Chondrocyte (in vitro differentiated cells): ENCODE results near the gene MMAB. TPM values are rescaled to one million over a fixed set of nuclear protein-coding genes. Genes with fewer than 3 reads are reported as not detected.

Experiments used
- DNase-seq: peaks from one replicate; pipeline ENCODE4 v3.0.0; 2021; ENCODE audit warnings: mixed read lengths, low spot score
- H3K27ac Mint-ChIP-seq: one replicate; pipeline ENCODE4 v1.8.0; 2021; ENCODE audit warnings: mild to moderate bottlenecking, moderate library complexity, mixed read lengths; ENCODE audit not compliant: unreplicated experiment
- H3K27me3 Mint-ChIP-seq: 2 replicates; pipeline ENCODE4 v1.8.0; 2021; ENCODE audit warnings: low read depth, mixed read lengths
- H3K36me3 Mint-ChIP-seq: 2 replicates; pipeline ENCODE4 v1.8.0; 2021; ENCODE audit warnings: low read depth, mixed read lengths
- H3K4me1 Mint-ChIP-seq: 2 replicates; pipeline ENCODE4 v1.8.0; 2021; ENCODE audit warnings: low read depth, mild to moderate bottlenecking, mixed read lengths
- H3K4me3 Mint-ChIP-seq: one replicate; pipeline ENCODE4 v1.8.0; 2021; ENCODE audit warnings: mild to moderate bottlenecking, moderate library complexity, mixed read lengths; ENCODE audit not compliant: unreplicated experiment
- H3K9me3 Mint-ChIP-seq: 2 replicates; pipeline ENCODE4 v1.8.0; 2021; ENCODE audit warnings: low read depth, mixed read lengths
- CTCF ChIP-seq: fragments of 200-600 bp; sonication (generic); IDR thresholded peaks from 2 replicates; pipeline ENCODE4 v1.5.0; 2021; ENCODE audit warnings: antibody characterized with exemption, mild to moderate bottlenecking, moderate library complexity
- total RNA-seq: library from RNA; stranded (reverse); gene quantifications from 3 replicates; pipeline ENCODE4 v1.2.1, GENCODE V29; 2021

The MMAB gene
- total RNA-seq, 1 donor from 2014 or later = 23.3 TPM

GRCh38 chr12:109592905-109593272, 19.6 kb upstream of the MMAB start:
- H3K4me3 Mint-ChIP-seq = no peak overlapping the region
- H3K27ac Mint-ChIP-seq = no peak overlapping the region
- H3K27me3 Mint-ChIP-seq = no peaks in the 10 kb centered on the region
- DNase-seq = no peak
- H3K4me1 Mint-ChIP-seq = peaks cover 6% of the 10 kb centered on the region
- peaks cover 3% of the 10 kb centered on the region for H3K36me3 Mint-ChIP-seq
- TF ChIP-seq CTCF = no peak
- H3K9me3 Mint-ChIP-seq = no peaks in the 10 kb centered on the region

- peaks cover 3% of the 10 kb centered on the region for H3K36me3 Mint-ChIP-seq
- no peak for DNase-seq
- H3K9me3 Mint-ChIP-seq = no peaks in the 10 kb centered on the region
Measured at GRCh38 chr12:109592195-109592904, 19.0 kb upstream of the MMAB start.

GRCh38 chr12:109591041-109591440, 17.7 kb upstream of the MMAB start:
- no peaks in the 10 kb centered on the region for H3K27me3 Mint-ChIP-seq
- H3K4me3 Mint-ChIP-seq = no peak overlapping the region
- H3K9me3 Mint-ChIP-seq = no peaks in the 10 kb centered on the region
- H3K27ac Mint-ChIP-seq = no peak overlapping the region
- no peak for DNase-seq
- no peak for TF ChIP-seq CTCF
- no peaks in the 10 kb centered on the region for H3K4me1 Mint-ChIP-seq
- H3K36me3 Mint-ChIP-seq = peaks cover 3% of the 10 kb centered on the region

More at GRCh38 chr12:109592195-109592904, 19.0 kb upstream of the MMAB start:
- peaks cover under 1% of the 10 kb centered on the region for H3K4me1 Mint-ChIP-seq
- TF ChIP-seq CTCF = no peak
- no peak overlapping the region for H3K4me3 Mint-ChIP-seq
- no peaks in the 10 kb centered on the region for H3K27me3 Mint-ChIP-seq
- no peak overlapping the region for H3K27ac Mint-ChIP-seq

- TF ChIP-seq CTCF = no peak
- Mint-ChIP-seq H3K36me3 (peaks cover 3% of the 10 kb centered on the region), H3K4me1 (no peaks in the 10 kb centered on the region), H3K27ac (no peak overlapping the region), H3K27me3 (no peaks in the 10 kb centered on the region), H3K9me3 (no peaks in the 10 kb centered on the region), H3K4me3 (no peak overlapping the region)
- DNase-seq = no peak
Measured at GRCh38 chr12:109590566-109590965, 17.3 kb upstream of the MMAB start.

GRCh38 chr12:109589691-109590245, 16.5 kb upstream of the MMAB start:
- Mint-ChIP-seq H3K27ac (no peak overlapping the region), H3K36me3 (peaks cover 3% of the 10 kb centered on the region), H3K4me1 (no peaks in the 10 kb centered on the region), H3K27me3 (no peaks in the 10 kb centered on the region), H3K9me3 (no peaks in the 10 kb centered on the region), H3K4me3 (no peak overlapping the region)
- no peak for DNase-seq
- TF ChIP-seq CTCF = no peak
